GOT3 (cell line): Measurements from ENCODE around the gene PPP6R1.

Source experiments
- DNase-seq: peaks from one replicate; lab custom pipeline; 2025; ENCODE audit warnings: mixed read lengths; lab: John Stamatoyannopoulos, UW

PPP6R1 gene

DNA sequence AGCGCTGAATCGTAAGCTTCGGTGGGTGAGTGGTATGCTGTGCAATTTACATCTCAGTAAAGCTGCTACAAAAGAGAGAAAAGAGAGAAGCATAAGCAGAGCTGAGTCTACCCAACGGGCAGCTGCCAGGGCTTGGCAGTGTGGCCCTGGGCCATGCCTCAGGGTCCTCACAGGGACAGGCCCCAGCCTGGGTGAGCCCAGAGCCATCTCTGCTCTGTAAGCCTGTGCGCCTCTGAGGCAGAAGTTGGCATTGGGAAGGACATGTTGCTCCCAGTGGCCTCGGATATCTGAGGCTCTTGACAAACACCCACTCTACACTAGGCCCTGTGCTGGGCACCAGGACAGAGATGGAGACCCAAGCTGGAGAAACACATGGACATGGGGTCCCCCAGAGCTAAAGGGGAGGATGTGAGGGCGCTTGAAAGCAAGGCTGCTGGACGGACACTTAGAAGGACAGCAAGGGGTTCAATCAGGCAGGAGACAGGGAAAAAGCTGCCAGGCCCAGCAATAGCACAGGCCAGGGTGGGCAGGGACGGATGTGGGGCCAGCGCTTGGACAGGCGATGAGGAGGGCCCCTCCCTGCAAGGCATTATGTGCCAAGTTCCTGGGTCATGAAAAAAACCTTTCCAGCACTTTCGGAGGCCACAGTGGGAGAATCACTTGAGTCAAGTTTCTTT is 14.7 kb downstream of the PPP6R1 start:
- DNase-seq: no peak

DNA sequence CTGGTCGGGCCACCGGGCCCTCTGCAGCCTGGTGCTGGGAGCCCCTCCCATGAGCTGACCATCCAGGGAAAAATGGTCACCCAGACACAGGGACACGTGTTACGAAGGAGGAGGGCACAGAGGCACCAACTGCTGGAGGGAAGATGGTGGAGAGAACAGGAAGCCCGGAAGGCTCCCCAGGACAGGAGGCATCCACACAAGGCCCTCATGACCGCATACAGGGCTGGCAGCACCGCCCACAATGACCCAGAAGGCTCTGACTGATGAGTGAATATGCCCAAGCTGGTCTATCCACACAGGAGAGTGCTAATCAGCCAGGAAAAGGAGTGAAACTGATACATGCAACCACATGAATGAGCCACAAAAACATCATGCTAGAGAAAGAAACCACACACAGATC is 16.3 kb downstream of the PPP6R1 start:
- DNase-seq: no peak

DNA sequence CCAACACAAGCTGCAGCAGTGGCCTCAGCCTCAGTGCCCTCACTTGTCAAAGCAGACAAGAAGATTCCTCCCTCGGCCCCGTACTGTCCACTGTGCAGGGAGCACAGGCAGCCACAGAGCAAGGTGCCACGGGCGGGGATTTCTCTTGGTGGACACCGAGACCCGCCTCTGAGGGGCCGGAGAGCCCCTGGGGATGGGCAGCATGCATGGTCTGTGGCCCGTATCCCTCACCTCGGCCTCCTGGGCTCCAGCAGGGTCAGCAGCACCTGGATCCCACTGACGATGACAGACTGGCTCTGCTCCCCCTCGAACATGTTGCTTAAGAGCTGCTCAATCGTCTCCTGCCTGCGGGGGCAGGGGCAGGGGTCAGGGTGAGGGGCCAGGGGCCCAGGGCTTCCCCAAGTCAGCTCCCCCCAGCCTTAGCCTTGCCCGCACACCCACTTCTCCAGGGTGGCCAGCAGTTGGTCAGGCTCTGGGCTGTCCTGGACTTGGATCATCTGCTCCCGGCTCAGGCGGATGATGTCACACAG is 16.8 kb downstream of the PPP6R1 start:
- no peak for DNase-seq

DNA sequence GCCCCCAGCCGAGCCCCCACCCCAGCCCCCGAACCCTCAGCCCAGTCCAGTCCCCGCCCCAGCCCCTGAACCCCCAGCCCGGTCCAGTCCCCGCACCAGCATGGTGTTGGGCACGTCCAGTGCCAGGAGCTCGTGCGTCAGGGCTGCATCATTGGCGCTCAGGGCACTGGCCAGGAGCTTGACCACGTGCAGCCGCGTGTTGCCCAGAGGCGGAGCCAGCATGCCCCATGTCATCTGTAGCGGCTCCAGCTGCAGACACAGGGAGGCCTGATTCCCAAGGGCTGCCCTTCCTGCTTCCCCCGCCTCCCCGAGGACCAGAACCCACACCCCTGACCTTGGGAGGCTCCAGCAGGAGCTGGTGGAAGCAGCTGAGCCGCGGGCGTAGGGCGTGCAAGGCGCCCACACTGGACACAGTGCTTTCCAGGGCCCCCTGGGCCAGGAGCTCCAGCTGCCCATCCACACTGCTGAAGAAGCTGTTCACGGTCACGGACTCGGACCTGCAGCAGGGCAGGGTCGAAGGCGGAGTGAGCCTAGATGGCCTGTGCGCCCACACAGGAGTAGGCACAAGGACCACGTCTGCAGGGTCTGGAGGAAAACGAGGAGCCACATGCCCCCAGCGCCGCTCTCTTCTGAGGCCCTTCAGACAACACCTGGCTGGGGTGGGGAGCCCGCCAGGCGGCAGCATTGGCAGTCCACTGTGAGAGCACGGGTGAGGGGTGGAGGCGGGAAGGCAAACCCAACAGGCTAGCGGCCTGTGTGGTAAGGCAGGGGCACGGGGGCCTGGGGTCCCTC is 17.5 kb downstream of the PPP6R1 start:
- DNase-seq: no peak

DNA sequence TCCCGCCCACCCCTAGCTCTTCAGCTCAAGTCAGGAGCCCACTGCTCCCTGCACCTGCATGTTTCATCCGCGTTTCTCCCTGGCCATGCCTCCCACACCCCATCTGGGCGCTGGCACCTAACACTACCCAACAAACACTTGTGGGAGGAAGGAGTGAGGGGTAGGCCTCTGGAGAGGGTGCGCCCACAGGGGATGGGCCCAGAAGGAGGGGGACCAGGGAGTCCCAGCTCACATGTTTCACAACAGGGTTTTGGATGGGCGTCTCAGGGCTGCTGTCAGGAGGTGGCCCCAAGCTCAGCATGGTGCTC is 18.1 kb downstream of the PPP6R1 start:
- DNase-seq: no peak

DNA sequence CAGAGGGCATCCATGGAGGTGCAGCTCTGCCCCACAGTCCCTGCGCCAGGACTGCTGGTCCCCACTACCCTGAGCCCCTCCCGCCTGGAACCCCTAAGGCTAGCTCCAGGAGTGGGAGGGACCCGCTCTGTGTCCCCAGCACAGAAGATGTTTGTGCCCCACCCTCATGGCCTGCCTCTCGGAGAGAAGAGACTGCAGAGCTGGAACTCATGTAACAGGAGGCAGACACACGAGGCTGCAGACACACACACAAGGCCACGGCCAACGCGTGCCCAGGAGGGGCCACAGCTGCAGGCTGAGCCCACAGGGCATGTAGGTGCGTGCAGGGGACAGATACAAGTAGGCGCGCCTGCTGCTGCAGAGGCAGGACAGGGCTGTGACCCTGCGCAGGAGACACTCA is 19.8 kb downstream of the PPP6R1 start:
- no peak for DNase-seq

DNA sequence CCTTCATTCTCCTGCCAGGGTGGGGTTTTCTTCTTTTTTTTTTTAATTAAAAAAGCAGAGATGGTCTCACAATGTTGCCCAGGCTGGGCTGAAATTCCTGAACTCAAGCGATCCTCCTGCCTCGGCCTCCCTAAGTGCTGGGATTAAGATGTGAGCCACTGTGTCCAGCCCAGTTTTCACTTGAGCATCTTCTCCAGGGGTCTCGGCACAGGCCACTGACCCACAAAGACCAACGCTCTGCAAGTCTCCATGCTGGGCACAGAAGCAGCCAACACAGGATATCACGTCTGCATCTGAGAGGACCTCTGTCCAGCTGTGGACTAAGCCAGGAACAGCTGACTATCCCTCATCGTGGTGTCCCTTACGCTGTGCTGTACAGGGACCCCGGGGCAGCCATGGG is 20.8 kb downstream of the PPP6R1 start:
- no peak for DNase-seq

DNA sequence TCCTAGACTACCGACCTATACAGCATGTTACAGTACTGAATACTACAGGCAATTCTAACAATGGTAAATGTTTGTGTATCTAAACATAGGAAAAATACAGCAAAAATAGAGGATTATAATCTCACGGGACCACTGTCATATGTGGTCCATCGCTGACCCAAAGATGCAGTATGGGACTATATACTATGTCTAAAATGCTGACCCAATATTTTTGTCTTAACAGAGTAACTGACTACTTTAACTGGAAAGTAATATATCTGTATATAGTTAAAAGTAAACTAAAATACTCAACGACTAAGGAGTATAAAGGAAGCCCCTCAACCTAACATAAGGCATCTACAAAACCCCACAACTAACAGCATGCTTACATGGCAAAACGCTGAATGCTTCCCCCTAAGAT is 25.8 kb downstream of the PPP6R1 start:
- DNase-seq: no peak

DNA sequence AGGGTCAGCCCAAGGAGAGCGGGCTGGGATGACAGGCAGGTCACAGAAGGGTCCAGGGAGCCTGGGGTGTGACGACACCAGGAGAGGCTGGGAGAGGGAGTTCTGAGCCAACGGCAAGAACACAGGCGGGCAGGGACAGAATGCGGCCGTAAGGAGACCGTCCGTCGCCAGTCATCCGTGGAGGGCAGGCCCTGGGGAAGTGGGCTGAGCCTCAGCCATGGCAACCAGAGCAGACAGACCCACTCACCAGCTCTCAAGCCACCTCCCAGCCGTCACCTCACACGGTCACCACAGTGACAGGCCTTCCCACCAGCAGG is 26.6 kb downstream of the PPP6R1 start:
- DNase-seq: no peak

DNA sequence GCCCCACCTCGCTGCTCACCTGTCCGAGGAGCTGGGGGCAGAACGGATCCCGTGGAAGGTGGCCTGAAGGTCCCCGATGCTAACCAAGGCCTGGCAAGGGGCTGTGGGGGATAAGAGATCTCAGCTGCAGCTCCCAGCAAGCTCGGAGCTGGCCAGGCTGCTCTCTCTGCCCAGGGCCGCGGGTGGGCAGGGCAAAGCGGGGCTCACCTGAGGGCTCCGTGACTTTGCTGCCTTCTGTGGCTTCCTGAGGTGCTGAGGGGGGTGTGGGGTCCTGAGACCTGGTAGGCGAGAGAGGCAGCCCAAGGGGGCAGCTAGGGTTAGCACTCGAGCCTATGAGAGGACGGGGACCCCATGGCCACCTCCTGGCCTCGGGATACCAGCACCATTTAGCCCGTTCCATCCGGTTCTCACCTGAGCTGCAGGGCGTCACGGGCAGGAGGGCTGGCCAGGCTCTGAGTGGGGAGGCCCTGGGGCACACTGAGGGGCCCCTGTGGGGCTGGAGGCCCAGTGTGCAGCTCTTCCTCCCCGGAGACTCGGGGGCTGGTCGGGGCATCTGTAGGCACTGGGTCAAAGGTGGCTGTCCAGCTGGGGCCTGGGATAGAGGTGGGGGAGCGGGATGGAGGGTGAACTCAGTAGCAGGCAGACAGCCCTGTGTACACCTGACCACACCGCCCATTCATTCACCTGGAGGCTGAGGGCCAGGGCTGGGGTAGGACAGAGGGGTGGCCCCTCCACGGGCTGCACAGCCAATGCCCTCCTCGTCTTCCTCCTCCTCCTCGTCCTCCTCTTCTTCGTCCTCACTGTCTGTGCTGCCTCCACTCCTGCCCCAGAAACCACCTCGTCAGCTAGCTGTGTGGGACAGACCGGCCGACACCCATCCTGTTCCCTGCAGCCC is 27.2 kb downstream of the PPP6R1 start:
- DNase-seq: no peak

DNA sequence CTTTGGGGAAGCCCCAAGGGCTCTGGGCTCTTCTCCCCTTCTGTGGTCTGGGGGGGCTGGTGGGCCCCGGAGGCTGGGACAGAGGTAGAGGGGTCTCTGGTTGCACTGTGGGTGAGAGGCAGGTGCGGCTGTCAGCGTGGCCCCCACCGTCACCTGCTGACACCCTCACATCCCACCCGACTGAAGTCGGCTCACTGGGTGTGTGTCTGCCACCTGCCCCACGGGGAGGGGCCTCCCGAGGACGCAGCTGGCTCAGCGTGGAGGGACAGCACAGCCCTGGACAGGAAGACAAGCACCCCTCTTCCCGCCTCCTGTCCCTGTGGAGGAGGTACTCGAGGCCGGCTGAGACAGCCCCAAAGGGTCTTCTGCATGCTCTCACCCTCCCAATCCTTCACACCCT is 28.0 kb downstream of the PPP6R1 start:
- DNase-seq: no peak

DNA sequence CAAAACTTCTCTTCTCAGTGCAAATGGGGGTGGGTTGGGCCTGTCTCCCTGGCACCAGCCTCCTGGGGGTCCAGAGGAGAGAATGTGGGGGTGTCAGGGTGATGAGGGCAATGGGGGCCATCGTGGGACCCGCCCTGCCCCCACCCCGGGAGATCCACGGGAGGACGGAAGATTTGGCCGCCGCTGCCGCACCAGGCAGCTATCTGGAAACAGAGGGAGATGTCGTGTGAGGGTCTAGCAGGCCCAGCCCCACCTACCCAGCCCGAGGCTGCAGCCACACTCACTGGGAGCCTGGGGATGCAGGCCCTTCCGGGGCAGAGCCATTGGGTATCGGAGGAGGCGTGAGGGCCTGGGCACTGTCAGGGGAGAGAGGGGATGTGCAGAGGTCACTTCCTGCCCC is 28.5 kb downstream of the PPP6R1 start:
- DNase-seq: no peak

DNA sequence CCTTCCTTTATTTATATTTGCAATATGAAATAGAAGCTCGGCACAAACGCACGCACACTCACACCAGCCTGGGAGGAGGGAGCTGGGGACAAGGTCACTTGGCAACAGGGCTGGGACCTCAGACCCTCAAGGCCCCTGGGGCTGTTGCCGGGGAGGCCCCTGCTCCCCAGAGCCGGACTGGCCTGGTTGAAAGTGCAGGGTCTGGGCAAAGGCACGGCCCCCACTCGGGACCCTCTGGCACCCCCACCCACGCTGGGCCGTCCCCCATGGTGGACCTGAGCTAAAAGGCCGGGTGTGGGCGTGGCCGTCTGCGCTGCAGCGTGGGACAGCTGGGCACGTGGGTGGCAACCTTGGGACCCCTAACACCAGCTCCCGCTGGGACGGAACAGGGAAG is 29.0 kb downstream of the PPP6R1 start:
- no peak for DNase-seq

DNA sequence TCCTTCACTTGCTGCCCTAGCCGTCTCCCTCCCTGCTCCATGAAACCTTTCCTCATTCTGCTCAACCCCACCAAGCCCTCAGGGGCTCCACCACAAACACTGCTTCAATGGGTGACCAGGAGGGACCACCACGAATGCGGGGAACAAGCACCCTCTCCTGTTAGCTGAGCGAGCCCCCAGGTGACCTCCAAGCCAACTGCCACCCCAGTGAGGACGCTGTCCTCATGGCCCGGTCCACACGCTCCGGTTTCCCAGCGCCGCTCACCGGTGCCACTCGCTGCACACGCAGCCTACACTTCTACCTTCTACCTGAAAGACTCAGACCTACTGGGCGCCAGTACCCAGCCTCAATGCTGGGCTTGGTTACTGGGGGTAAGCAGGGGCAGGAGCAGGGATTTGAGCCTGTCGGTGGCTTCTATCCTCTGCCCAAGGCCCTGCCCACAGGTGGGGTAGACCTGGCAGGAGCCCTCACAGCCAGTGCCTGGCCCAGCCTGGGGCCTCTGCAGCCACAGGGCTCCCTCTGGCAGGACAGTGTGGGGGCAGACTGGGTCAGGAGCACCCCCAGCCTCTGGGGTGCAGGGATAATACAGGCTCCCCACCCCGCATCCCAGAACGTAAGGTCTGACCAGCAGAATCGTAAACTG is 29.6 kb downstream of the PPP6R1 start:
- DNase-seq: no peak

DNA sequence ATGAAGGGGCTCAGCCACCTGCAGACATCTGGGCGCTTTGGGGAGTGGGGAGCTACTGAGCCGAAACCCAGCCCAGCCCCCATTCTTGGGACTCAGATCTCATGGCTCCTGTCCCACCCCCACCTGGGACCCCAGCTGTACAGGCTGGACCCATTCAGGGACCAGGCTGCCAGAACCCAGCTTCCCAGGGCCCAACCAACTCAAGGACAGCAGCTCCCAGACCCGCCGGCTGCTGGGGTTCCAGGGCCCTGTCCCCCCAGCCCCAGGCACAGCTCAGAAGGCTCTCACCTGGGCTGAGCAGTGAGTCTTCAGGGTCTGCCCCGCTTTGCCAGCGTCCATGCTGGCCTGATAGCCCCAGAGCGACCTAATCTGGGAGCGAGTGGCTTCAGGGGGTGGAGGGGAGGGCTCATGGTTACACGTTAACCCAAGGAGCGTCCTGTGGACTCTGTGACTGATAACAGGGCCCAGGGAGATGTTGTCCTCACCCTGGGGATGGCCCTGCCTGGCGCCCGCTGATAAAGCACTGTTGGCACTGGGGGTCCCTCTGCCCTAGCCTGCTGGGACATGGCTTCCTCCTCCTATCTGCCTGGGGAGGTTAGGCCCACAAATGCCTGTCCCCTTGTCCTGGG is 30.3 kb downstream of the PPP6R1 start, which contains the start of gene TMEM86B:
TMEM86B (minus strand) TSS at position 361 of the 629 bp plus-strand sequence; CDS start at position 339, 22 bp downstream.
- no peak for DNase-seq

DNA sequence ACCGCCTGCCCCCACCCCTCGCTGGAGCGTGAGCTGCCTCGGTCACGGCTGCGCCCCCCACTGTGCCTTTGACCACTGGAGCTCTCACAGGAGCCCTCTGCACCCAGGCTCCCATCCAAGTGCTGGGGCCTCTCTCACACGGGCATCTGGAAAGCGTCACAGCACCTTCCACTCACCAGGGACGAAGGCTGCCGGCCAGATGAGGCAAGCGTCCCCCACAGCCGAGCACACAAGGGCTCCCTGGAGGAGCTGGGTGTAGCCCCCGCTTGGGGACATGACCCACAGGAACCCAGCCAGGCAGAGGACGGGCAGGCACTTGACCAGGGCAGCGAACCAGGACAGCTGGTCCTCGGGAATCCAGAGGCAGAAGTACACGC is 30.8 kb downstream of the PPP6R1 start:
- DNase-seq: no peak

DNA sequence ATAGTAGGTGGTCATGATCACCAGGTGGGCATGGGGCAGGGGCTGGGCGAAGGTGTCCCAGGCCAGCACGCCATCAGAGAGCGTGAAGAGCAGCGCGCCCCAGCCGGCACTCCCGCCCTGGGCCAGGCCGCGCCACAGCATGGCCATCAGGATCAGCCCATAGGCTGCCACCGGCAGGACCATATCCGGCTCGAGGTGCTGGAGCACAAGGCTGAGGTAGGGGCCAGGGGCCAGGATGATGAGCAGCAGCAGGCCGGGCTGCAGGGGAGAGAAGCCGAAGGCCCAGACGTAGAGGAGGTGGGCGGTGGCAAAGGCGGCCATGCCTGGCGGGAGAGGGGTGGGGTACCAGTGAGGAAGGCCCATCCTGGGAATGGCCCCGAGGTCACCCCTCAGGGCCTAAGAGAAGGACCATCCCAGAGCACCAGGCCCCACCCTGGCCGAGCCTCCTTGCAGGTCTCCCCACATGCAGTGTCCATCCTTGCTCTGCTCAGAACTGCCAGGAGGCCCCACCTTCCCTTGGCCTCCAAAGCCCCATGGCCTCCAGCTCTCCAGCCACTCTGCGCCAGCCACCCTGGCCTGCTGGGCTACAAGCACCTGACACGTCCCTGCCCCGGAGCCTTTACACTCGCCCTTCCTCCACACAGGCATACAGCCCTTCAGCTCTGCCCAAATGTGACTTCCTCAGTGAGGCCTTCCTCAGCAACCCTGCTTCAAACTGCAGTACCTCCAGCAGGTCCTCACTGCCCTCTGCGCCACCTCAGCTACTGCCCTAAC is 31.4 kb downstream of the PPP6R1 start:
- DNase-seq: no peak

DNA sequence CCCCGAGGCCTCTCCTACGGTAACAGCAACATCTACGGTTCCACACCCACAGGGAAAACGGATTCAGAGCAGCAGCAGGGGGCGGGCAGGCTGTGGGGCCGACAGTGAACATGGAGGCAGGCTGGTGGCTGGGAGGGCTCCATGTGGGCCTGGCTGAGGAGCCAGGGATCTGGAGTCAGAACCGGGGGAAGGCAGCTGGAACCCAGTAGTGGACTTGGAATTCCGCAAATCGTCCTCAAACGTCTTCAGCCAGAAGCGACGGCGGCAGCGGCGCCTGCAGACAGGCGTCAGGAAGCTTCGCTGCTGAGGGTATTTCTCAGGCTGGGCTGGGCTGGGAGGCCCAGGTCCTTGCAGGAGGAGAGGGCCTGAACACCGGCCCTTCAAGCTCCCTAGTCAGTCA is 32.0 kb downstream of the PPP6R1 start:
- no peak for DNase-seq

DNA sequence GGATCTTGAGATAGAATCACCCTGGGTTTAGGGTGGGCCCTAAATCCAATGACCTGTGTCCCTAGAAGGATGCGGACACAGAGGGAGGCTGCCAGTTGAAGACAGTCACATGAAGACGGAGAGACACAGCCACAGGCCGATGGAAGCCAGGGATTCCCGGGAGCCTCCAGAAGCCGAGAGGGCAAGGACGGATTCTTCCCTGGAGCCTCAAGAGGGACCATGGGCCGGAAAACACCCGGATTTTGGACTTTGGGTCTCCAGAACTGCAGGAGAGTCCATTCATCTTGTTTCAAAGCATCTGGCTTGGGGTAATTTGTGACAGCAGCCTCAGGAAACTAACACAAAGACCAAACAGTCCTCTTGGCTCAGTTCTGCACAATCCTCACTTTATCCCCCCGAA is 32.5 kb downstream of the PPP6R1 start:
- DNase-seq: no peak

DNA sequence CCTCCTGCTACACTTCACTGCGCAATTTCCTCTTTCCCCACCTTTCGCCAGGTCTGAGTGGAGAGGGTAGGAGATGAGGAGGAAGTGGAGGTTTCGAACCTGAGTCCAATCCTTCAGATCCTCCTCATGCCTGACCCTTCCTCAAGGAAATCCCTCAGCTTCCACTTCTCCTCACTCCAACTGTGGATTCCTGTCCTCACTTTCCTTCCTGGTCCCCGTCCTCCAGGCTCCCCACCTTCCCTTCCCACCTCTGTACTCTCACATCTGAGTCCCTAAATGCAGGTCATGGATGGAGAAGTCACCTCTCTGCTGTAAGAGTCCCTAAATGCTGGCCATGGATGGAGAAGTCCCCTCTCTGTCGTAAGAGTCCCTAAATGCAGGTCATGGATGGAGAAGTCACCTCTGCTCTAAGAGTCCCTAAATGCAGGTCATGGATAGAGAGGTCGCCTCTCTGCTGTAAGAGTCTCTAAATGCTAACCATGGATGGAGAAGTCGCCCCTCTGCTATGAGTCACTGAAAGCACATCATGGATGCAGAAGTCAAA is 33.3 kb downstream of the PPP6R1 start:
- DNase-seq: no peak
